Spleen (tissue), 11 donors: ENCODE data around the gene CCDC38. TPM values are rescaled to one million over a fixed set of nuclear protein-coding genes. Genes with fewer than 3 reads are reported as not detected.

Source experiments
- DNase-seq: peaks from one replicate; pipeline ENCODE4 v3.0.0-alpha.2; 2020
- H3K27ac ChIP-seq, 8 donors: fragments of 200-600 bp; sonication (generic) in 7 of 8; 1 replicate in 4 of 8; 2 replicates in 4 of 8; pipeline versions ENCODE4 v1.5.0 to v1.8.0; 2016 to 2021; ENCODE audit warnings: inconsistent platforms in 4 of 8, mild to moderate bottlenecking in 4 of 8, moderate library complexity in 1 of 8
- H3K27me3 ChIP-seq, 7 donors: fragments of 200-600 bp; sonication (generic) in 6 of 7; replicated peaks in 1 of 7; 1 replicate in 4 of 7; 2 replicates in 3 of 7; pipeline versions ENCODE4 v1.5.0 to v1.8.0; 2016 to 2021; ENCODE audit warnings: inconsistent platforms in 3 of 7, mild to moderate bottlenecking in 1 of 7
- H3K36me3 ChIP-seq, 6 donors: fragments of 200-600 bp; sonication (generic) in 5 of 6; 1 replicate in 4 of 6; 2 replicates in 2 of 6; pipeline versions ENCODE4 v1.5.0 to v1.8.0; 2016 to 2021; ENCODE audit warnings: inconsistent platforms in 2 of 6
- H3K4me1 ChIP-seq, 6 donors: fragments of 200-600 bp; sonication (generic) in 5 of 6; 1 replicate in 3 of 6; 2 replicates in 3 of 6; pipeline versions ENCODE4 v1.5.0 to v1.8.0; 2016 to 2021; ENCODE audit warnings: inconsistent platforms in 3 of 6
- H3K4me3 ChIP-seq, 8 donors: fragments of 200-600 bp; sonication (generic) in 7 of 8; 1 replicate in 4 of 8; 2 replicates in 4 of 8; pipeline versions ENCODE4 v1.5.0 to v1.8.0; 2016 to 2021; ENCODE audit warnings: inconsistent platforms in 4 of 8, mild to moderate bottlenecking in 4 of 8, moderate library complexity in 2 of 8
- H3K9me3 ChIP-seq, 8 donors: fragments of 200-600 bp; sonication (generic) in 7 of 8; 1 replicate in 4 of 8; 2 replicates in 4 of 8; pipeline versions ENCODE4 v1.5.0 to v1.8.0; 2016 to 2021; ENCODE audit warnings: inconsistent platforms in 4 of 8
- CTCF ChIP-seq, 11 experiments: fragments of 200-600 bp in 7 of 11; fragments of 450-650 bp in 4 of 11; sonication (generic) in 4 of 11; IDR thresholded peaks in 8 of 11; conservative IDR thresholded peaks in 3 of 11; 1 replicate in 7 of 11; 2 replicates in 4 of 11; pipeline versions ENCODE4 v1.4.0 to v1.8.0; 2016 to 2021; ENCODE audit warnings: antibody characterized with exemption in 11 of 11, inconsistent platforms in 4 of 11, mild to moderate bottlenecking in 1 of 11
- POLR2A ChIP-seq, 3 donors: fragments of 450-650 bp; IDR thresholded peaks; one replicate each; pipeline ENCODE4 v1.5.1; 2017; ENCODE audit warnings: antibody characterized with exemption in 3 of 3, mild to moderate bottlenecking in 1 of 3
- POLR2AphosphoS5 ChIP-seq, 3 donors: sonication (generic); formaldehyde crosslinking; IDR thresholded peaks; one replicate each; pipeline ENCODE4 v1.5.1; 2017; ENCODE audit warnings: antibody characterized with exemption in 3 of 3
- WGBS, 5 donors: extraction: QIAGEN DNeasy Blood & Tissue Kit in 3 of 5; methylation state at CpG; one replicate each; pipeline versions ENCODE4 v1.1.5 to v1.1.7; 2013 to 2018; 5-methylcytosine and 5-hydroxymethylcytosine counted together
- intact Hi-C: fragments of 100-400 bp; cut with DNase I; formaldehyde crosslinking; loops from one replicate; pipeline ENCODE4 v1.15.0; 2023; ENCODE audit warnings: low total_unique reads
- polyA plus RNA-seq, 3 donors: library from polyadenylated mRNA; stranded (reverse); fragments of 200-250 nt; gene quantifications; one replicate each; pipeline ENCODE4 v1.2.1, GENCODE V29; 2013
- total RNA-seq, 7 donors: library from RNA; depleted of rRNA in 3 of 7; stranded (reverse); fragments of >200 nt in 3 of 7; fragmentation: NEBNext Ultra II Directional in 4 of 7; extraction: Animal tissue kit (Norgen Biotek cat#: 25700) in 4 of 7; gene quantifications; one replicate each; pipeline versions ENCODE4 v1.1.0 to v1.2.1, GENCODE V29; 2016 to 2021
- donor health status: healthy with polysubstance abuse.
- donor health status: DM: no; HTN: no; CAD: no; lungs with moderate emphysema.
- donor health status: DM: no; HTN: no; CAD: no.
- donor health status: Bipolar disorder and iron deficiency.
- donor health status: healthy.
- donor health status: DM: no; HTN: no; CAD: no.
- donor health status: DM: yes; HTN: yes; CAD: no.

Gene CCDC38
- total and polyA plus RNA-seq, 10 donors = 0.34 to 2.1 (median 0.86) TPM; not detected in 1

- H3K36me3 ChIP-seq = peaks cover 0 to 8% (median 0%) of the 10 kb centered on the region in 6 donors
- H3K9me3 ChIP-seq = no peaks in the 10 kb centered on the region
Observed at GRCh38 chr12:95956557-95957145, 14.2 kb upstream of the CCDC38 start.

GRCh38 chr12:95955549-95956159 is 13.2 kb upstream of the CCDC38 start:
- Histone ChIP-seq H3K9me3 (no peaks in the 10 kb centered on the region), H3K4me1 (no peaks in the 10 kb centered on the region), H3K27me3 (no peaks in the 10 kb centered on the region), H3K36me3 (peaks cover 0 to 8% (median 0%) of the 10 kb centered on the region in 6 donors), H3K4me3 (no peak overlapping the region), H3K27ac (no peak overlapping the region)
- TF ChIP-seq POLR2A (IDR thresholded peaks at IDR 0.05) (no peak), CTCF (IDR thresholded peaks at IDR 0.05 in 8 of 11, conservative IDR thresholded peaks at IDR 0.05 in 3 of 11) (no peak), POLR2AphosphoS5 (IDR thresholded peaks at IDR 0.05) (no peak)
- DNase-seq = no peak
- intact Hi-C loops = no loop called here
- 83 to 94% (median 89%) methylated on average over 7 of the region's 7 CpGs for WGBS, 5 donors

More at GRCh38 chr12:95956557-95957145, 14.2 kb upstream of the CCDC38 start:
- Histone ChIP-seq H3K4me1 (no peaks in the 10 kb centered on the region), H3K4me3 (no peak overlapping the region), H3K27me3 (no peaks in the 10 kb centered on the region), H3K27ac (no peak overlapping the region)
- intact Hi-C loops = no loop called here
- TF ChIP-seq CTCF (IDR thresholded peaks at IDR 0.05 in 8 of 11, conservative IDR thresholded peaks at IDR 0.05 in 3 of 11) (no peak), POLR2A (IDR thresholded peaks at IDR 0.05) (no peak), POLR2AphosphoS5 (IDR thresholded peaks at IDR 0.05) (no peak)
- DNase-seq = no peak
- WGBS, 5 donors = 81 to 91% (median 83%) methylated on average over 22 to 27 of the region's 27 CpGs

- Histone ChIP-seq H3K4me1 (no peaks in the 10 kb centered on the region), H3K4me3 (no peak overlapping the region), H3K27ac (no peak overlapping the region), H3K27me3 (no peaks in the 10 kb centered on the region), H3K36me3 (peaks cover 0 to 8% (median 0%) of the 10 kb centered on the region in 6 donors), H3K9me3 (no peaks in the 10 kb centered on the region)
- TF ChIP-seq POLR2A (IDR thresholded peaks at IDR 0.05) = no peak
- no peak for DNase-seq
- WGBS, 5 donors = 23 to 42% (median 30%) methylated on average over 1 of the region's 1 CpG
- intact Hi-C loops = no loop called here
Observed at GRCh38 chr12:95953000-95953399, 10.6 kb upstream of the CCDC38 start.

DNA sequence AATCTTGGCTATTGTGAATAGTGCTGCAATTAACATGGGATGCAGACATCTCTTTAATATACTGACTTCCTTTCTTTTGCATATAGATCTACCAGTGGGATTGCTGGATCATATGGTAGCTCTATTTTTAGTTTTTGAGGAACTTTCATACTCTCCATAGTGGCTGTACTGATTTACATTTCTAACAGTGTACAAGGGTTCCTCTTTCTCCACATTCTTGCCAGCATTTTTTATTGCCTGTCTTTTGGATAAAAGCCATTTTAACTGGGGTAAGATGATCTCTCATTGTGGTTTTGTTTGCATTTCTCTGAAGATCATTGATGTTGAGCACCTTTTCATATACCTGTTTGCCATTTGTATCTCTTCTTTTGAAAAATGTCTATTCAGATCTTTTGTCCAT is 9.1 kb upstream of the CCDC38 start:
- no peaks in the 10 kb centered on the region for H3K4me1 ChIP-seq
- no peaks in the 10 kb centered on the region for H3K9me3 ChIP-seq
- intact Hi-C loops = no loop called here
- no peak for DNase-seq
- H3K27me3 ChIP-seq = no peaks in the 10 kb centered on the region
- TF ChIP-seq POLR2A (IDR thresholded peaks at IDR 0.05) = no peak
- TF ChIP-seq CTCF (IDR thresholded peaks at IDR 0.05 in 8 of 11, conservative IDR thresholded peaks at IDR 0.05 in 3 of 11) = no peak
- no peak for TF ChIP-seq POLR2AphosphoS5 (IDR thresholded peaks at IDR 0.05)
- no peak overlapping the region for H3K4me3 ChIP-seq
- H3K36me3 ChIP-seq = peaks cover 0 to 4% (median 0%) of the 10 kb centered on the region in 6 donors
- no peak overlapping the region for H3K27ac ChIP-seq
